ENCODE data around the gene R3HCC1L.

R3HCC1L gene

GRCh38 chr10:98287321-98287720 is 152.9 kb downstream of the R3HCC1L start:
- TF ChIP-seq GATA3 (IDR thresholded peaks at IDR 0.05; ENCODE audit: low read depth, low read length) (no peak), GATA2 (IDR thresholded peaks at IDR 0.05; ENCODE audit: low read depth, low read length) (no peak)

DNA sequence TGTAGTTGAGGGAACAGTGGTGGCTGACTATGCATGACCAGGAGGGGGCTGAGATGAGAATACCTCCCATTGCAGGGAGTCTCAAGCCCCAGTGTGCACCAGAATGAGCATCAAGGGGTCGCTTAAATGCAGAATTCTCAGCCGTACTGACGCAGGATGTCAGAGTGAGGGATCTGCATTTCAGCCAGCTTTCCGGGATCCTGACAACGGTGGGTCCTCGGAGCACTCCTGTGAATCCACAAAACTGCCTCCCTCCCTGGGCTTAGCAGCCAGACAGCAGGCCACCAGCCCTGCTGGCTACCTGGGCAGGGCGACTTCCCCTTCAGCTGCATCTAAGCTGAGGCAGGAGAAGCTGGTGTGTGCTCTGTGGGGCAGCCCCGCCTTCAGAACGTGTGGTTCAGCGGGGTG is 155.3 kb downstream of the R3HCC1L start:
- TF ChIP-seq GATA3 (IDR thresholded peaks at IDR 0.05; ENCODE audit: low read depth, low read length) (no peak), GATA2 (IDR thresholded peaks at IDR 0.05; ENCODE audit: low read depth, low read length) (no peak)

DNA sequence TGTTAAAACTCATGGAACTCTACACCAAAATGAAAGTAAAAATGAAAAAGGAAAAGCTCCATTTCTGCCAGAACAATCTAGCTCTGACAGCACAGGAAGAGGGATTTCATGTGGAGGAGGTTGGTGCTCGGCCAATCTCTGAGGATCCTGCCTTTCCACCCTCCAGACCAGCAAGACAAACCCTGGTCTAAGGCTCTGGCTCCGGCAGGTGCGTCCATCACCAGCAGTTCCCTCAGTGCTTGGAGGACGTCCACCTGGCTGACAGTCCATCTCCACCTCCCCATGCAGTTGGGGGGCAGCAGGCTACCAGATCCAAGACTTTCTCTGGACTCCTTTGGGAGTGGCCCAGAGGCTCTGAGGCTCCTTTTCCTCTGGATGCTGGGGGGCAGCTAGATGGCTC is 158.5 kb downstream of the R3HCC1L start:
- TF ChIP-seq GATA3 (IDR thresholded peaks at IDR 0.05; ENCODE audit: low read depth, low read length) (no peak), GATA2 (IDR thresholded peaks at IDR 0.05; ENCODE audit: low read depth, low read length) (no peak)

- TF ChIP-seq GATA3 (IDR thresholded peaks at IDR 0.05; ENCODE audit: low read depth, low read length) = no peak
- TF ChIP-seq GATA2 (IDR thresholded peaks at IDR 0.05; ENCODE audit: low read depth, low read length) = no peak
These were observed 159.3 kb downstream of the R3HCC1L start for GRCh38 chr10:98293550-98294269.

DNA sequence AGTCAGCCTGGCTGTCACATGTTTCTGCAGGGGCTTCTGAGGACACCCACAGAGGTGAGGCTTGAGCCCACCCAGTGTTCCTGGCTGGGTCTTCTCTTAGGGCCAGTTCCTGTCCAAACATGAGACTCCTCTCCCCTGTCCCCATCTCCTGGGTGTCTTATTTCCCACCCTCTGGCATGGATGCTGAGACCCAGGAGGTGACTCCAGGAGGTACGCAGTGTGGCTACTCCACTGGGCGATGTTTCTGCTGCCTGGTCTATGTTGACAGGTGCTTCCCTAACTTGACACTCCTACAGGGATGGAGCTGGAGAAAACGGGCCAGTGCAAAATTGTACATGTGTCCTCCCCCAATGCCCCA is 159.8 kb downstream of the R3HCC1L start:
- no peak for TF ChIP-seq GATA2 (IDR thresholded peaks at IDR 0.05; ENCODE audit: low read depth, low read length)

All from SH-SY5Y (cell line).